ENCODE data around the gene FMN1. TPM values are rescaled to one million over a fixed set of nuclear protein-coding genes. Genes with fewer than 3 reads are reported as not detected.

The FMN1 gene
- total and polyA plus RNA-seq, 7 donors, result 0.21 to 20.0 (median 2.5) TPM

- ATAC-seq, result no peak
- WGBS, 3 donors, result 90 to 95% (median 90%) methylated on average over 3 of the region's 3 CpGs
- Histone ChIP-seq H3K27ac (no peak overlapping the region), H3K4me1 (peaks cover 2% of the 10 kb centered on the region), H3K4me3 (no peak overlapping the region), H3K9me3 (no peaks in the 10 kb centered on the region), H3K27me3 (ENCODE audit: insufficient read depth in 3 of 3, low read length in 2 of 3) (no peaks in the 10 kb centered on the region), H3K36me3 (ENCODE audit: insufficient read depth in 1 of 2, low read depth in 1 of 2) (no peaks in the 10 kb centered on the region)
- TF ChIP-seq, protein P1, sequence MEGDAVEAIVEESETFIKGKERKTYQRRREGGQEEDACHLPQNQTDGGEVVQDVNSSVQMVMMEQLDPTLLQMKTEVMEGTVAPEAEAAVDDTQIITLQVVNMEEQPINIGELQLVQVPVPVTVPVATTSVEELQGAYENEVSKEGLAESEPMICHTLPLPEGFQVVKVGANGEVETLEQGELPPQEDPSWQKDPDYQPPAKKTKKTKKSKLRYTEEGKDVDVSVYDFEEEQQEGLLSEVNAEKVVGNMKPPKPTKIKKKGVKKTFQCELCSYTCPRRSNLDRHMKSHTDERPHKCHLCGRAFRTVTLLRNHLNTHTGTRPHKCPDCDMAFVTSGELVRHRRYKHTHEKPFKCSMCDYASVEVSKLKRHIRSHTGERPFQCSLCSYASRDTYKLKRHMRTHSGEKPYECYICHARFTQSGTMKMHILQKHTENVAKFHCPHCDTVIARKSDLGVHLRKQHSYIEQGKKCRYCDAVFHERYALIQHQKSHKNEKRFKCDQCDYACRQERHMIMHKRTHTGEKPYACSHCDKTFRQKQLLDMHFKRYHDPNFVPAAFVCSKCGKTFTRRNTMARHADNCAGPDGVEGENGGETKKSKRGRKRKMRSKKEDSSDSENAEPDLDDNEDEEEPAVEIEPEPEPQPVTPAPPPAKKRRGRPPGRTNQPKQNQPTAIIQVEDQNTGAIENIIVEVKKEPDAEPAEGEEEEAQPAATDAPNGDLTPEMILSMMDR (IDR thresholded peaks at IDR 0.05), result no peak
- no peak for DNase-seq
- intact Hi-C loops (cut with DNase I), result loop anchor here in 1 of 2 donors (10.0 kb wide), 1 partner anchor 126 kb away; no protein-coding TSS in a partner anchor
Measured at GRCh38 chr15:33099213-33099612, 95.3 kb downstream of the FMN1 start.

GRCh38 chr15:33098094-33099058 lies 96.1 kb downstream of the FMN1 start:
- Histone ChIP-seq H3K27me3 (ENCODE audit: insufficient read depth in 3 of 3, low read length in 2 of 3) (no peaks in the 10 kb centered on the region), H3K36me3 (ENCODE audit: insufficient read depth in 1 of 2, low read depth in 1 of 2) (no peaks in the 10 kb centered on the region), H3K27ac (no peak overlapping the region), H3K9me3 (no peaks in the 10 kb centered on the region), H3K4me1 (peaks cover 7% of the 10 kb centered on the region), H3K4me3 (no peak overlapping the region)
- TF ChIP-seq, protein P1 (IDR thresholded peaks at IDR 0.05), result no peak
- 82 to 85% (median 84%) methylated on average over 7 of the region's 7 CpGs for WGBS, 3 donors
- ATAC-seq, result peak in 3 of 4 donors; percentile 75 to 92 (median 82)
- intact Hi-C loops (cut with DNase I), result loop anchor here in 1 of 2 donors (10.0 kb wide), 1 partner anchor 126 kb away; no protein-coding TSS in a partner anchor
- no peak for DNase-seq

DNA sequence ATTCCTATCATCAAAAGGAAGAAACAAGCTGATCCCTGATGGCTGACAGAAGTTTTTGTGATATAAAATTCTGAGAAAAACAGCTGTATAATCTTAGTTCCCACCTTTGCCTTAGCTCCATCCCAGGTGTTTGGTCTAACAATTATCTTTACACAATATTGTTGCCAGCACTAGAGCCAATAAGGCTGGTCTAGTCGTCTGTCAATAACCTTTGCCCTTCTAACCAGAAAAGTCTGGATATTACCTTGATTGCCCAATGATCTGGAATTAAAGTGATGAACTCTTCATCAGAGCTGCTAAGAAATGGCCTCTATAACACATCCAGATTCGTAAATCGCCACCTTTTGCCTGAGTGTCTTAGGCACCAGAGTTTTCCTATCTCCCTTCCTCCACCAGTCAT lies 98.4 kb downstream of the FMN1 start:
- Histone ChIP-seq H3K36me3 (ENCODE audit: insufficient read depth in 1 of 2, low read depth in 1 of 2) (no peaks in the 10 kb centered on the region), H3K9me3 (no peaks in the 10 kb centered on the region), H3K4me1 (peaks cover 8% of the 10 kb centered on the region), H3K4me3 (no peak overlapping the region), H3K27me3 (ENCODE audit: insufficient read depth in 3 of 3, low read length in 2 of 3) (no peaks in the 10 kb centered on the region), H3K27ac (no peak overlapping the region)
- intact Hi-C loops (cut with DNase I), result loop anchor here in 1 of 2 donors (10.0 kb wide), 1 partner anchor 129 kb away; no protein-coding TSS in a partner anchor
- DNase-seq (no peak), ATAC-seq (no peak)
- TF ChIP-seq, protein P1 (IDR thresholded peaks at IDR 0.05), result no peak
- 88 to 91% (median 91%) methylated on average over 3 of the region's 3 CpGs for WGBS, 3 donors

- ATAC-seq, result no peak
- Histone ChIP-seq H3K27me3 (ENCODE audit: insufficient read depth in 3 of 3, low read length in 2 of 3) (no peaks in the 10 kb centered on the region), H3K4me1 (peaks cover 13% of the 10 kb centered on the region), H3K27ac (no peak overlapping the region), H3K36me3 (ENCODE audit: insufficient read depth in 1 of 2, low read depth in 1 of 2) (no peaks in the 10 kb centered on the region), H3K9me3 (no peaks in the 10 kb centered on the region), H3K4me3 (no peak overlapping the region)
- 71 to 94% (median 71%) methylated on average over 2 of the region's 2 CpGs for WGBS, 3 donors
- TF ChIP-seq, protein P1 (IDR thresholded peaks at IDR 0.05), result no peak
- intact Hi-C loops (cut with DNase I), result loop anchor here in 1 of 2 donors (10.0 kb wide), 1 partner anchor 129 kb away; no protein-coding TSS in a partner anchor
- DNase-seq, result no peak
Measured at GRCh38 chr15:33095641-33096040, 98.9 kb downstream of the FMN1 start.

Data from psoas muscle (tissue), 8 donors.